NCI-H510A (cell line): Measurements from ENCODE around the gene TAX1BP3.

Experiments used
- DNase-seq: peaks from one replicate; lab custom pipeline; 2025; lab: John Stamatoyannopoulos, UW

Gene TAX1BP3

DNA sequence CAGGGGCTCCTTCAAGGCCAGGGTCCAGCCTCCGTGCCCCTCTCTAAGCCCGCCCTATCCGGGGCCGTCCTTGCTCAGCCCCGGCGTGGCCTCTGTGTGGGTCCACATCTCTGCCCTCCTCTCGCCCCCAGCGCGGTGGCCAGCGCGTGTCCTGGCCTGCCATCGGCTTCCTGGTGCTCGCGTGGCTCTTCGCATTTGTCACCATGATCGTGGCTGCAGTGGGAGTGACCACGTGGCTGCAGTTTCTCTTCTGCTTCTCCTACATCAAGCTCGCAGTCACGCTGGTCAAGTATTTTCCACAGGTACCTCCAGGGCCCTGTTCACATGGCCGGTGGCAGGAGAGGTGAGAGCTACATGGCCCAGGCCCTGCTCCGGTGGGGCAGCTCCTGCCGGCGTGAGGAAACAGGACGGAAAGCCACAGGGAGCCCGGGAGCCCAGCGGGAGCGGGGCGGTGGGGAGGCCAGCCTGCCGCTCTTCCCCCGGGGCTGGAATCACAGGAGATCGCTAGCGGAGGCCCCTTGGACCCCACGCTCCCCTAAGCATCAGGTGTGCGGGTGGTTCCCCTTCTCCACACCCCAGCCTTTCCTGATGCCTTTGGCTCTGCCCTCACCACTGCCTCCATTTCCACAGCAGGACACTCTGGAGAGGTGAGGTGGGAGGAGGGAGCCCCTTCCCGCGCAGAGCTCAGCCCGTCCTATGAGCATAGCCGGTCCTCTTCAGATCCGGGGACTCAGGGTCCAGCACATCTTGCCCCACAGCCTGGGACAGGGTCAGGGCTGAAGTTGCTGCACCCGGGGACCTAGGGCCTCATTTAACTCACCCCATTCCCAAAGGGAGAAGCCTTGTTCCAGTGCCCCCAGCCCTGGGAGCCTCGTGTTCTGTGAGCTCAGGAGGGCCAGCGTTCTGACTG, 10.2 kb downstream of the TAX1BP3 start:
- no peak for DNase-seq

DNA sequence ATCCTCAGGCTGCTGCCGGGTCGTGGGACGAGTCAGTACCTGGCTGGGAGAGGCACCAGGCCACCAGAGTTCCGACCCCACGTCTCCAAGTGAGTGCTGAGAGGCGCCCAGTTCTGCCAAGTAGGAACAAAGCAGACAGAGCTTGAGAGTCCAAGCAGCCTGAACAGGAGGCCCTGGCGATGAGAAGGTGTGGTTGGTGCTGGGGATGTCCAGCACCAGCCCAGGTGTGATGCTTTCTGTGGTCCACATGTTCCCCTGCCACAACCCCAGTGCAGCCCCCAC, 10.8 kb downstream of the TAX1BP3 start:
- no peak for DNase-seq

DNA sequence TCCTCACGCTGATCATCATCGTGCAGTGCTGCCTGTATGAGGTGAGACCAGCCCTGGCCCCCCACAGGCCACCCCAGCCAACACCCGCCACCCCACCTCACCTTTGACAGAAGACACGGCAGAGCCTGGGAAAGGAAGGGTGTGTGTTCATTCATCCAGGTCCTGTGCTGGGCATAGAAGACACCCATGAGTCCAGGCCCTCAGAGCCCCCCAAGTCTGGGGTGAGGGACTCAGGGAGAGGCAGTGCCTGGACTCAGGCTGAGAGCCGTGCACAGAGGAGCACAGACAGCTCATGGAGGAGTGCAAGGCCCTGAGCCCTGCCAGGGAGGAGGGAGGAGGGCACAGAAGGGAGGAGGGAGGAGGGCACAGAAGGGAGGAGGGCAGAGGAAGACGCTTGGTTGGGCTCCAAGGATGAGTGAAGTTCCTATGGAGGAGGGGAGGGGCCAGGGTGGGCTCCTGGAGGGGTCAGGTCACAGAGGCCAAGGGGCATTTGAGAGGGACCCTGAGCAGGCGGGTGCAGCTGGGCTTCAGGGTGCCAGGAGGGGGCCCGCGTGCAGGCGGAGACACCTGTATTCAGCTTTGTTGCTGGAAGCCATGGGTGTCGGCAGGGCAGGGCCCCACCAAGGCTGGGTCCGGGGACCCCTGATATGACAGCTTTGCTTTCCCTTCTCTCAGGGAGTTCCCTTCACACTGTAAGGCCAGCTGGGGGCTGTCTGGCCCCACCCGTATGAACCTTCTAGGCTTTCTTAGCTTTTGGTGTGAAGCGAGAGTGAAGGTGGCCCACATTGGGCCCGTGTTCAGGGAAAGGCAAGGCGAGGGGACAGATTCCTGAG, 11.4 kb downstream of the TAX1BP3 start:
- DNase-seq, result no peak

DNA sequence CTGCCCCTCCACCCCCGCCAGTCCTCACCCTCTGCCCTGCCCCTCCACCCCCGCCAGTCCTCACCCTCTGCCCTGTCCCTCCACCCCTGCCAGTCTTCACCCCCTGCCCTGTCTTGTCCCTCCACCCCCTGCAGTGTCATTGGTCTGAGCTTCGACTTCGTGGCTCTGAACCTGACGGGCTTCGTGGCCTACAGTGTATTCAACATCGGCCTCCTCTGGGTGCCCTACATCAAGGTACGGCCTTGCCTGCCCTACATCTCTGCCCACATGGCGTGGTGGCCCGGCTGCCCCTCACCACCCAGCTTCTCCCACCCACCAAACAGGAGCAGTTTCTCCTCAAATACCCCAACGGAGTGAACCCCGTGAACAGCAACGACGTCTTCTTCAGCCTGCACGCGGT, 12.0 kb downstream of the TAX1BP3 start:
- no peak for DNase-seq

DNA sequence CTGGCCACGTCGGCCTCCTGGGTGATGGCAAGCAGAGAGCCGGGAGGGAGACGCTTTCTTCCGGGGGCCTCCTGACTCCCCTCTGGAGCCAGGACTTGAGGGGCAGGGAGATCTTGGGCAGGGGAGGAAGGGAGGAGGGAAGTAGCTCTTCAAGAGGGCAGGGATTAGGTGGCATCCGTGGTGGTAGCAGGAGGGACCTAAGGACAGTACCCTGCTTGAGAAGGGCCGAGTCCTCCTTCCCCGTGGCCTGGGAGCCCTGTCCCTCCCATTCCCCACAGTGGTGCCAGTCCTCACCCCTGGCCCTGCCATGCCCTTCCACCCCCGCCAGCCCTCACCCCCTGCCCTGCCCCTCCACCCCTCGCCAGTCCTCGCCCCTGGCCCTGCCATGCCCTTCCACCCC, 12.6 kb downstream of the TAX1BP3 start:
- DNase-seq, result no peak

DNA sequence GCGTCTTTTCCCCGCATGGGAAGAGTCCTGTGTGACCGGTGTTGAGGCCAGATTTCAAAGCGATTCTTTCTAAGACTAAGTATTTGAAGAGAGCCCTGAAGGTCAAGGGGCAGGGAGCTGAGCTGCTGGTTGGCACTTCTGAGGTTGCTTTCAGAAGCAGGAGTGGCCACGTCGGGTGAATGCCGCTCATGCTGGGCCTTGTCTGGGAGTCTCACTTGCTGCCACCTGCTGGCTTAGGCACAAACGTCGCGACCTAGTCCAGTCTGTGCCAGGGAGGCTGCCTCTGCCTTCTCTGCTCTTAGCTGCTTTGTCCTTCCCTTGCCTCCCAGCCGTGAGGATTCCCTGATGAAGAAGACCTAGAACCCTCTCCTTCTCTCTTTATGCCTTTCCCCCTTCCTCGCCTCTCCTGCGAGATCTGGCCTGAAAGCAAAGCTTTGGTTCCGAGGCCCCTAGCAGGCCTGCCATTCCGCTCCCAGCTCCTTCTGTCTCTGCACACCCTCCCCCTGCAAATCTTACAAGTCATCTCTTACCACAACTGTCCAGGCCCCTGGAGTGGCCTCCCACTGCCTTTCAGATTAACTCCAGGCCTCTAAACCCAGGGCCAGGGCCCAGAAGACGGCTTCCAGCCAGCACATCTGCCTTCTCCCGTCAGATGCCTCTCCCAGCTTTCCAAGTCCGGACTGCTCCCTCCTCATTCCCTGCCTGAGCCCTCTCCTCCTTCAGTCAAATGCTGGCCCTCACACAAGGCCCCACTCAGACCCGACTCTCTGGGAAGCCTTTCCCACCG, 20.4 kb downstream of the TAX1BP3 start:
- DNase-seq, result no peak

DNA sequence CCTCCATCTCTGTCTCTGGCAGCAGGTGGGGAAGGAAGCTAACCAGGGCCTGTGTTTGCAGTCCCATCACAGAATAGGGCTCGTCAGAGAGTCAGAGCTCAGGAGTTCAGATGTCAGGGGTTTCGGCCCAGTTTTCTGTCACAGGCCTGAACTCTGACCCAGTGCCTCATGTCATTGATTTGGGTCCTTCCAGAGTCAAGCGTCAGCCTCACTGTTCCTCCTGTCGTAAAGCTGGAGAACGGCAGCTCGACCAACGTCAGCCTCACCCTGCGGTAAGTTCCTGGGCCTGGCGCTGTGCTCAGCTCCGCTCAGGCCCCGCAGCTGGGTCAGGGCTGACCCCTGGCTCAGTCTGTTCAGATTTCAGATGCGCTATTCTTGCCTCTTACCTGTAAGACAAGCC, 21.1 kb downstream of the TAX1BP3 start:
- no peak for DNase-seq

DNA sequence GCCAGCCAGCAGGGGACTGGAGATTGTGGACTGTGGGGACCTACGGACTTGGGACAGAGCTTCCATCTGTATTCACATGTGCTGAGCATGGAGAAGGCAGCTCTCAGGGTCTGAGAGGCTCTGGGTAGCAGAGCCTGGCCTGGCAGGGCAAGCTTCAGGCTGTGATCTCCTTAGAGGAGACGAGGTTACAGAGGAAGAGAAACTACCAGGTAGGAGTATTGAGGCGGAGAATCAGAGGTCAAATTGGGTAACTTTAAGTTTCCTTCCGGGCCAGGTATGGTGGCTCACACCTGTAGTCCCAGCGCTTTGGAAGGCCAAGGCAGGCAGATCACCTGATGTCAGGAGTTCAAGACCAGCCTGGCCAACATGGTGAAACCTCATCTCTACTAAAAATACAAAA, 23.1 kb downstream of the TAX1BP3 start:
- DNase-seq, result no peak

DNA sequence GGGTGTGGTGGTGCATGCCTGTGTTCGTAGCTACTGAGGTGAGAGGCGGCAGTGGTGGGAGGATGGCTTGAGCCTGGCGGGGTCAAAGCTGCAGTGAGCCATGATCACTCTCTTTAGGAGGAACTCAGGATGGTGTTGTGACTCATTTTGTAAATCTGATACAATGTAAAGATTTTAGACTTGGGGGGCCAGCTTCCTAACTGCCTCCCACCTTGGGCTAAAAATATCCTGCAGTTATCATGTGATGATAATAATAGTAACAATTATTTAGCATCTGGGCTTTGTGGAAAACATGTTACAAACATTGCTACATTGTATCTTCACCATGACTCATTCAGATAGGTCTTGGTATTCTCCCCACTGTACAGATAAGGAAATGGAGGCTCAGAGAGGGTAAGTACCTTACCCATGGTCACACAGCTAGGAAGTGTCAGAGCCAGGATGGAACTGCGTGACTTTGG, 24.5 kb downstream of the TAX1BP3 start:
- no peak for DNase-seq

DNA sequence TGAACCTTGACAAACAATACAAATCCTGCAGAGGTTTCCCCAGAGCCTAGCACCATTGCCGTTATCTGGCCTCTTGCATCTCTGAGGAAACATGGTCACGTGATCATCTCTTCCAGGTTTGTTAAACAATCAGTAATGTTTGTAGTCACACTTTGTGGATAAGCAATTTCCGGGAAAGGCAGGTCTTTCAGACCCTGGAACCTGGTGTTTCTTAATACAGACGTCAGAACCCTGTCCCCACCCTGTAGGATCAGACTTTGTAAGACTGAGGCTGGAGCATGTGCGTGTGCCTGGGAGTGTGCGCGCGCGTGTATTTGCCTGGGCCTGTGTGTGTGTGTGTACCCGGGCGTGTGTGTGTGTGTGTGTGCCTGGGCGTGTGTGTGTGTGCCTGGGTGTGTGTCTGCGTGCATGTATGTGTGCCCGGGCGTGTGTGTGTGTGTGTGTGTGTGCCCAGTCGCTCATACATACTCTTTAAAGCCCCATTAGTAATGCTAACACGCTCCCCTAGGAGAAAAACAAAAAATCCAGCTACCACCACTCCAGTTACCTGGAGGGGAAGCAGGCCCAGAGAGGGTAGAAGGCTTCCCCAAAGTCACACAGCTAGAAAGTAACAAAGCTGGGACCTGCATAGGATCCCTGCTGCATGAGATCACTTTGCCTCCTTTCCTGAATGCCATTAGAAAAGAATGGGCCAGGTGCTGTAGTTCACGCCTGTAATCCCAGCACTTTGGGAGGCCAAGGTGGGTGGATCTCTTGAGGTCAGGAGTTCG, 26.5 kb downstream of the TAX1BP3 start:
- no peak for DNase-seq

DNA sequence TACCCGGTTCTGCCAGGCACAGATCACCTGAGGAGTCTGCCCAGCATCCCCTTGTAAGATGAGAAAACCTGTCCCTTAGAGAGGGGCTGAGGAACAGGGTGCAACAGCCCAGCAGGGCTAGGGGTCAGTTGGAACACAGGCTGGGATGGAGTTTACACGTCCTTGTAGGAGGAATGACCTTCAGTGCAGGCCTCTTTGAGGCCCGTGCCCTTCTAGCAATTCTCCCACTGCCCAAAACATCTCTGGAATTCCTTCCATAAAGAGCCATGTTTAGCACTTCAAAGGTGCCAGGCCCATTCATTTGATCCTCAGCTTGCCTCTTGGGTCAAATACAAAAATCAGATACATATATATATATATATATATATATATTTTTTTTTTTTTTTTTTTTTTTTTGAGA, 27.4 kb downstream of the TAX1BP3 start:
- DNase-seq, result no peak

DNA sequence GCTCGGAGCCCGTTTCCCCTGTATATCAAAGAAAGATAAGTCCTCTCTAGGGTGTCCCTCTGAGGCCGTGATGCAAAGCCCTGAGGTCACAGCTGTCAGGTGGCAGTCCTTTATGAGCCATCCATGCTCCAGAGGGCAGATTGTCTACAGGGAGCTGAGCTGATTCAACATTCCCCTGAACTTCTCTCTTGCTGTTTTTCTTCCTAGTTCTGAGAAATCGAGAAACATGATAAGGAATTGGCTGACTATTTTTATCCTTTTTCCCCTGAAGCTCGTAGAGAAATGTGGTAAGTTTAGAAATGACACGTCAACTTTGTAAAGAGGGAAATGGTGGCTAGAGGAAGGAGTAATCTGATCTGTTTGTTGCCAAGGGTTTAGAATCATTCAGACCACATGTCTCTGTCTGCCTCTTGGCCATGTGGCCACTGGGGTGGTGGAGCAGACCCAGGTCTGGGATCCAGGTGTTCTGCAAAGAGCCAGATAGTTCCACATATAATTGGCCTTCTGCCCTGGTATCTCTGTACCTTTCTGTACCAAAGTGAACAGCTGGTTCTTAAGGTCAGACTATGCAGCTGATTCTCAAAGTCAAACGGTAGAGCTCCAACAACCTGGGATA, 28.3 kb downstream of the TAX1BP3 start:
- DNase-seq, result no peak

DNA sequence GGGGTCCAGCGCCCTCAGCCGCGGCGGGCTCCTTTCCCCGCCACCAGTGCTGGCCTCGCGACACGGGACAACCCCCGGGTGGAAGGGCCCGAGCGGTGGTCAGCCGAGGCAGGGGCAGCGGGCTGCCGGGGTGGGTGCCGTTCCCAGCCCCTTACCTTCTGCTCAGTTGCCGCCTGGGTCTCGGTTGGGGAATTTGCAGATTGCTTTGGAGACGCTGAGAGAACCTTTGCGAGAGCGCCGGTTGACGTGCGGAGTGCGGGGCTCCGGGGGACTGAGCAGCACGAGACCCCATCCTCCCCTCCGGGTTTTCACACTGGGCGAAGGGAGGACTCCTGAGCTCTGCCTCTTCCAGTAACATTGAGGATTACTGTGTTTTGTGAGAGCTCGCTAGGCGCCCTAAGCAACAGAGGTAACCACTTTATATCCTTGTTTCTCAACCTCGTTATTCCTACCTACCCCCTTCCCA, 31.4 kb downstream of the TAX1BP3 start:
- no peak for DNase-seq

DNA sequence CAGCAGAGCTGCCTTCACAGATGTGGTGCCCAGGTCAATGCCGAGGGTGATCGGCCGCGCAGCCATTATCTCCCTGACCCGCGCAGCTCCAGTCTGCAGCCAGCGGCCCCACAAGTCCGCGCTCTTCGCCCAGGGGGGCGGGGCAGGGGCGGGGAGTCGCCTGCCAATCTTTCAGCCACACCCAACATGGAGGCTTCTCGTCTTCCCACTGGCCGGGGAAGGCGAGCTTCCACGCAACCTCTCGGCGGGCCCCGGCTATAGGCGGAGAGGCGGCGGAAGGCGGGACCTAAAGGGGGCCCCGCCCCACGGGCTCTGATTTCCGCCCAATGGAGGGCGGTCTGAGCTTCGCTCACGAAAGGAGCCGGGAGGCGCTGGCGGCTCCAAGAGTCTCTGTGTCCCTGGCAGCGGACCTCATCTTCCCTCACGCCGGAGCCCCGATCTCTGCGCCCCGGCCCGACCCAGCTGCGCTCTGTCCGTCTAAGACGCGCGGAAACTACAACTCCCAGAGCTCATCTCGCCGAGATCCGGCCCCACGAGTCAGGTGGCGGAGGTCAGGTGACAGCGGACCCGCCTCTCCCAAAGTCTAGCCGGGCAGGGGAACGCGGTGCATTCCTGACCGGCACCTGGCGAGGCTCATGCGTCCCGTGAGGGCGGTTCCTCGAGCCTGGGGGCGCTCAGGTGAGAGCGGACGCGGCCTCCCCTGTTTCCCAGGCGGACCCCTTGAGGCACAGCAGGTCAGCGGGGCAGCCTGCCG, 32.0 kb downstream of the TAX1BP3 start, which contains the start of the genes CTNS and SHPK:
Gene CTNS, plus strand, starts transcription at position 607 of the 754 bp plus-strand sequence. CDS start 3,447 bp downstream, outside the sequence.
Gene SHPK, minus strand, starts transcription at position 97 of the 754 bp plus-strand sequence. Its CDS starts 31 bp downstream, at position 66.
- peak; percentile 75 for DNase-seq

DNA sequence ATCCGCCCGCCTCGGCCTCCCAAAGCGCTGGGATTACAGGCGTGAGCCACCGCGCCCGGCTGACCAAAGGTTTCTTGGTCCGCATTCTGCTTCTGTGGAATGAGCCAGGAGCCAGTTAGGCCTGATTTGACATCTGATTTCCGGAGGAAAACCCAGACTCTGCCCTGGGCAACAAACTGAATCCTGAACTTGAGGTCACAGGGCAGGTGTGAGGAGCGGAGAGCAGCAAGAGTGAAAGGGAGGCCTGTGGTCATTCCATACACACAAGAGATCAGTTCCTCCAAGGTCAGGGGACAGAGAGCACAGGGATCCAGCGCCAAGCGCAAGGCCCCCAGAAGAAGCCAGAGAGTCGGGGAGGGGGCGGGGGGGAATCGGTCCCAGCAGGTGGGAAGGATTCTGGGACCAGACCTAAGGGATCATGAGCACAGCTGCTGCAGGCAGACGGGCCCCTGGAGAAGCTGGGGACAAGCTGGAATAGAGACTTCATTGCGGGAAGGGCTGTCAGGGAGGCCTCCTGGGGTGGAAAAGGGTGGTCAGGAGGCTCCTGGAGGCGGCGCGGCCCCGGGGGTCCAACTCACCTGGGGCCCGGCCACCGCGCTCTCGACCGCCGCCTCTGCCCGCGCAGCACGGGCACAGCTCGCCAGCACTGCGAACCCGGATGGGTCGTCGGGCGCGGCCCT, 32.8 kb downstream of the TAX1BP3 start:
- DNase-seq, result no peak

DNA sequence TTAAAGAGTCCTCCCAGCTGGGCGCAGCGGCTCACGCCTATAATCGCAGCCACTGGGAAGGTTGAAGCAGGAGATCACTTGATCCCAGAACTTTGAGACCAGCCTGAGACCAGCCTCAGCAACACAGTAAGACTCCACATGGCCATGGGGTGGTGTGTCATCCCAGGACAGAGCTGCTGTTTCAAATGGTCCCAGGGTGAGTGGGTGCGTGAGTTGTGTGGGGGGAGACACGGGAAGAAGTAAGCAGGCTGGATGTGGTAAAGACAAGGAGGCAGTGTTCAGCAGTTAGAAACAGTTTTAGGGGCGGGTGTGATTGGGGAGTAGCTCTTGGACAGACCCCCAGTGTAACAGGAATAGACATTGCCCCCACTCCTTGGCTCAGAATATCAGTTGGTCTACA, 36.1 kb downstream of the TAX1BP3 start:
- DNase-seq, result no peak

DNA sequence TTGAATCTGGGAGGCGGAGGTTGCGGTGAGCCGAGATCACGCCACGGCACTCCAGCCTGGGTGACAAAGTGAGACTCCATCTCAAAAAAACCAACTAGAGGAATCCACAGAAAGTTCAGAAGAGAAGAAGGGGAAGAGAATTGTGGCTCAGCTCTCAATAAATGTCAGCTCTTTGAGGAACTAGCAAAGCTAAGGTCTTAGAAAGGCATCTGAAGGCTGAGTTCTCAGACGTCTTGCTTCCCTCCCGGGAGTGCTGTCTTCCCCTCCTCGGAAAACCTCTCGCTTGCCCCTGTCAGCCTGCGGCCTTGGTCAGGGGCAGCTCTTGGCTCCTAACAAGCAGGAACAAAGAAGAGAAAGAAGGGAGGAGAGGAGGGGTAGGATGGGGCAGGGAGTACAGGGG, 37.6 kb downstream of the TAX1BP3 start:
- no peak for DNase-seq

DNA sequence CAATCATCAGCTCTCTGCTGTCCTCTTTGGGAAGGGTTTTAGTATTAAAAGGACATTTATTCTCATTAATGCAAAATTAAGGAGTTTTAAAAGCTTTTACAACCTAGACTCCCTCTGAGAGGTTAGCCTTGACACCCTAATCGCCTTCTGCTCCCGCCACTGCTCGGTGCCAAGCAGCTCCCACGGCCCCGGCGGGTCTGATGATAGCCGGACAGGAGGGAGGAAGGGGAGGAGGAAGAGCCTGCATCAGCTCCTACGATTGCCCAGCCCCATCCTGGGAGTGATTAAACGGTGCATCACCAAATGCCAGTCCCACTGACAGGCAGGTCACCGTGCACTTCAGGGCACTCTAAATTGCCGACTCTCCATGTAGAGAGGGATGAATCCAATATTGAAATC, 40.6 kb downstream of the TAX1BP3 start:
- no peak for DNase-seq
